HG02938 (cell line): ENCODE results near the gene PCID2.
"Not testable (repeated sequence)": the region's sequence is repeated elsewhere in the genome, so short reads cannot be mapped to it uniquely, and the experiment has no call there.

Experiments used
- ATAC-seq: cut with Tn5 transposase; IDR thresholded peaks from one replicate; pipeline ENCODE4 v1.9.1; 2021; ENCODE audit warnings: mild to moderate bottlenecking, moderate library complexity; ENCODE audit not compliant: unreplicated experiment

The PCID2 gene

DNA sequence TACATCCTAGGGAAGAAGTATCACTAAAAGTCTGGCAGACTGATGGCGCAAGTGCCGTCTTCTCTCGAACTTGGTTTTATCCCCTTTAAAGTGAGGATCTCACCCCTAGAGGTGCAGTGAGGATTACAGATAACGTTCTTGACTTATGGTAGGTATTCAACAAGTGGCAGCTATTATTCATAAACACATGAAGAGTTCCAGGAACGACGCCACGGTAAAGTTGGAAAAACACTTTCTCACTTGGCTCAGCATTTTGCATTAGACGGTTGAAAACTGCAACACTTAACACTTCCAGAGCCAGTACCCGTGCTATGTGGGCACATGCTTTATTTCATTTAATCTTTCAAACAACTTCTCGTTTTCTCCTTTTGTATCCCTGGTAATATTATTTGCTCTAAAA is 41.3 kb downstream of the PCID2 start:
- no peak for ATAC-seq

GRCh38 chr13:113166681-113167080 is 41.8 kb downstream of the PCID2 start:
- ATAC-seq: no peak

DNA sequence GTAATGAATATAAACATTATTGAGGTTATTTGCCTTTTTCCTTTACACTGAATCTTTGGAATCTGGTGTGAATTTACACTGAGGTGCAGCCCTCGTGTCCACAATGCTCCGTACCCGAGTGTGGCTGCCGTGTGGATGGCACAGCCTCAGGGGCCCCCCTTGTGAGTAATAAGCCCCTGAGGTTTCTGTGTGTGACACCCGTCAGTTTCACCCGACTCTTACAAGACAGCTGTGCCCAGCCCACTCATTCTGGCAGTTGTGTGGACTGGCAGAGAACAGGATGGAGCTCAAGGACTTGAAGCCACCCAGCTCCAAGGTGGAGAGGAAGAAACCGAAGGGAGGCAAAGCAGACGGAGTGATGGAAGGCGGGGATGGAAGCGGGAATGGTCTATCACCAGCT is 42.2 kb downstream of the PCID2 start:
- ATAC-seq: no peak

DNA sequence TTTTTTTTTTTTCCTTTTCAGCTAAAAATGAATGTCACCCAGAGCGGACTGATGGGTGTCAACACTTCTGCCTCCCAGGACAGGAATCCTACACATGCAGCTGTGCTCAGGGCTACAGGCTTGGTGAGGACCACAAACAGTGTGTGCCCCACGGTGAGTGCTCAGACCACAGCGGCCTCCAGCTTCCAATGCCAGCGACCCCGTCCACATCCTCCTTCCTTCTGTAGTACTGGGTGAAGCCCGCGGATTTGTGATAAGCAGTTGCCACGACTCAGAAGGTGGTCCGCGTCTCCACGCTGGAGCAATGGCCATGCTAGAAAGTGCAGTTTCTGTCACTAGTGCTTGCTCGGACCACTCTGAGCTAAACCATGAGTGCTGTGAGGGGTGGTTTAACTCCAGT is 44.0 kb downstream of the PCID2 start:
- ATAC-seq: no peak

DNA sequence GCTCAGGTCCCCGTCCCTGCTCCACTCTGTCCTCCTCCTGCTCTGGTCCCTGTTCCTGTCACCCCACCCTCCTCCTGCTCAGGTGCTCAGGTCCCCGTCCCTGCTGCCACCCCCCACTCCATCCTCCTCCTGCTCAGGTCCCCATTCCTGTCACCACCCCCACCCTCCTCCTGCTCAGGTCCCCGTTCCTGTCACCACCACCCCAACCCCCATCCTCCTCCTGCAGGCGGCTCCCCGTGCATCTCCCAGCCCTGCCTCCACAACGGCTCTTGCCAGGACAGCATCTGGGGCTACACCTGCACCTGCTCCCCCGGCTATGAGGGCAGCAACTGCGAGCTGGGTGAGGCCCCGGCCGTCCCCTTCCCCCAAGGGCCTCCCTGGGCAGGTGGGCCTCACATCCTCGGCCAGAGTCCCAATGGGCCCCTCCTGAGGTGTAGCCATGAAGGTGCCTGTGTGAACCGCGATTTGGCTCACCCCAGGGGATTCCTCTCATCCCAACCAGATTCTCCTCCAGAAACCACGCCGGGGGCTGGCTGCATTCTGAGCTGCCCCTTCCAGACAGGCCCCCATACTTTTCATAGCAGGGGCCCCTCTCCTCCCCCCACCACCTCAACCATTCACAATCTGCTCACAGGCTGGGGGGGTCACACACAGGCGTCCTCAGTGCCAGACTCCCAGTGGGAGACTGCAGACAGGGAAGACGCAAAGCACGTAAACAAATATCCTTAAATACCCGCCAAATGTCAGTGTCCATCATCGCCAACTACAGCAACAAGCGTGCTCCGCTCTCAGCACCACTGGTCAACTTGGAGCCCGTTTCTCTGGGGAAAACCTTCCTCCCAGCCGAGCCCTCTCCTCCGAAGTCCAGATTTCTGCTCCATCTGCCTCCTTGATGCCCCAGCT is 45.4 kb downstream of the PCID2 start:
- no peak for ATAC-seq

DNA sequence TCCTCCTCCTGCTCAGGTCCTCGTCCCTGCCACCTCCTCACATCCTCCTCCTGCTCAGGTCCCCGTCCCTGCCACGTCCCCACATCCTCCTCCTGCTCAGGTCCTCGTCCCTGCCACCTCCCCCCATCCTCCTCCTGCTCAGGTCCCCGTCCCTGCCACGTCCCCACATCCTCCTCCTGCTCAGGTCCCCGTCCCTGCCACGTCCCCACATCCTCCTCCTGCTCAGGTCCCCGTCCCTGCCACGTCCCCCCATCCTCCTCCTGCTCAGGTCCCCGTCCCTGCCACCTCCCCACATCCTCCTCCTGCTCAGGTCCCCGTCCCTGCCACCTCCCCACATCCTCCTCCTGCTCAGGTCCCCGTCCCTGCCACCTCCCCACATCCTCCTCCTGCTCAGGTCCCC is 46.5 kb downstream of the PCID2 start:
- not testable (repeated sequence) for ATAC-seq

DNA sequence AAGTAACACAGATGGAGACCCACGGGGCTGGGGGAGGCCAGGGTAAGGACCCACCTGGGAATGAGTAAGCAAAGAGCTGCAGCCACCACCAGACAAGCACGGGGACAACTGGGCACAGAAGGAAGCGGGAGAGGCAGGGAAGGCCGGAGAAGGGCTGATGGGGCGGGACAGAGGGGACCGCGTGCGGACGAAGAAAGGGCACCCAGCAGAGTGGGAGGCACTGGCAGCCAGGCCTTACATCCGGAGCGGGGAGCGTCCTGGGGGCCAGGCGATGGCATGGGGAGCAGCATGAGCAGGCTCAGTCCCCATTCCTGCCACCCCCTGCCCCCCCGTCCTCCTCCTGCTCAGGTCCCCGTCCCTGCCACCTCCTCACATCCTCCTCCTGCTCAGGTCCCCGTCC is 47.0 kb downstream of the PCID2 start:
- ATAC-seq: no peak

DNA sequence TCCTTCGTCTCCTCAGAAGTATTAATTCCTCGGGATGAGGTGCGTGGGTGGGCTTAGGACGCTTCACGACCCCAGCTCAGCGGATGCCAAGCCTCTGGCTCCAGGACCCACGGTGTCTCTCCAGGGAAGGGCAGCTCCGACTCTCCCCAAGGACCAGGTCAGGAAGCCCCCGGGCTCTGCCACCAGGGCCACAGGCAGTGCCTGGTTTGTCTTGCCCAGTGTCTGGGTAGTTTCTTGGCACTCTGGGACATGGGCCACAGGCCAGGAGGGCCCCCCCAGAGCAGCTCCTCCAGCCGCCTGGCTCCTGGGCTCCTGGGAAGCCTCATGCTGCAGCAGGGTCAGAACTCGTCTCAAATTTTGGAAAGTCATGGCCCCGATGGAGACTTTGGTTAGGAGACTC is 47.5 kb downstream of the PCID2 start:
- no peak for ATAC-seq

GRCh38 chr13:113159701-113160100 is 48.8 kb downstream of the PCID2 start:
- ATAC-seq: no peak

- ATAC-seq: no peak
These were observed 49.5 kb downstream of the PCID2 start for GRCh38 chr13:113158946-113159345.

DNA sequence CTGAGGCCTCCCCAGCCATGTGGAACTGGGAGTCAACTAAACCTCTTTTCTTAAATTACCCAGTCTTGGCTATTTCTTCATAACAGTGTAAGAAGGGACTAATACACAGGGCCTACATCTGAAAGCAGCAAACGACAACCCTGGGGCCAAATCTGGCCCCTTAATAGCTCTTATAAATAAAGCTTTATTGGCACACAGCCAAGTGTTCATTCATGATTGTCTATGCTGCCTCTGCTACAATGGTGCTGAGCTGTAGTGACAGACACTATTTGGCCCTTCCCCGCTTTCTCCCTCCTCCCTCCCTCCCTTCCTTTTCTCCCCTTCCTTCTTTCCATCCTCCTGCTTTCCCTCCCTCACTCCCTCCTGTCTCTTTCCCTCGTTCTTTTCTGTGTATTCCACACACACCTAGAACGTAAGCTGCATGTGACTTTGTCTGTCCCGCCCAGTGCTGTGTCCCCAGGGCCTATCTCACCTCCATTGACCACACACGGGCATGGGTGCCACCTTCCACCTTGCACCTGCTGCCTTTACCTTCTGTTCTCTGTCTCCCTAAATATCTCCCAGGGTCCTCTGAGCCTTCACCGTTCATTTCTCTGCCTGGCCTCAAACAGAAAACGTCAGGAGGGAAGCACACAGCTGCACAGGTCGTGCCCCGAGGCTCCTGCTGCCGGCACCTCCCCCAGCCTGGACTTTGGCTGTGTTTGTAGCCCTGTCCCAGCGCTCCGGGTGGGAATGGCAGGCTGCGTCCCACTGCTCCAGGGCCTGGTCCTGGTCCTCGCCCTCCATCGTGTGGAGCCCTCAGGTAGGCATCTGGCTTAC is 50.3 kb downstream of the PCID2 start, which contains the start of gene PROZ:
Gene PROZ (plus strand): TSS at position 720 of the 819 bp plus-strand sequence. CDS start 13 bp downstream, at position 733.
- no peak for ATAC-seq

- ATAC-seq: no peak
These were observed 51.1 kb downstream of the PCID2 start for GRCh38 chr13:113157206-113157928.

- ATAC-seq: no peak
These were observed 52.4 kb downstream of the PCID2 start for GRCh38 chr13:113155982-113156655.

GRCh38 chr13:113155201-113155600 is 53.3 kb downstream of the PCID2 start:
- no peak for ATAC-seq

DNA sequence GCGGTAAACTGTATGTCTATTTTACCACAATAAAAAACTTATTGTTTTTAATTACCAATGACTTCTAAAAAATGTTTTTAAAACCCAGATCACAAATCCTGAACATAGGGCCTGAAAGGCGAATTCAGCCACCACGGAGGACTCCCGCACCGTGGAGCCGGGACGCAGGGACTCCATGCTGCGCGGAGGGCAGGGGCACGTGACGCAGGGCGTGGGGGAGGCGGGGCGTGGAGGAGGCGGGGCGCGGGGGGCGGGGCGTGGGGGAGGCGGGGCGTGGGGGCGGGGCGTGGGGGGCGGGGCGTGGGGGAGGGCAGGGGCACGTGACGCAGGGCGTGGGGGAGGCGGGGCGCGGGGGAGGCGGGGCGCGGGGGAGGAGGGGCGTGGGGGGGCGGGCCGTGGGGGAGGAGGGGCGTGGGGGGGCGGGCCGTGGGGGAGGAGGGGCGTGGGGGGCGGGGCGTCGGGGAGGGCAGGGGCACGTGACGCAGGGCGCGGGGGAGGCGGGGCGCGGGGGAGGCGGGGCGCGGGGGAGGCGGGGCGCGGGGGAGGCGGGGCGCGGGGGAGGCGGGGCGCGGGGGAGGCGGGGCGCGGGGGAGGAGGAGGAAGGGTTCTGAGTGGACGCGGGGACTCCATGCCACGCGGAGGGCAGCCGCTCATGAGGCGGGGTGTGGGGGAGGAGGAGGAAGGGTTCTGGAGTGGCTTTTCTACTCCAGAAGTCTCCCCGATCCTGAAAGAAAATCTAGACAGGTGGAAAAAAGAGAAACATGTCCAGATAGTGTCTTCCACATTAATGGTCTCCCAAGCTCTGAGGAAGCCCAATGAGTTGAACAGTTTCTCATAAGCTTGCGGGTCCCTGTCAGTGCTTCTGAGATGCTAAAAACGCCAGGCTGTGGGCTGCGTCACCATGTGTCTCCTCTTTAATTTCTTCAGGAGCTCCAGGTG is 54.4 kb downstream of the PCID2 start:
- ATAC-seq: peak; percentile 62

DNA sequence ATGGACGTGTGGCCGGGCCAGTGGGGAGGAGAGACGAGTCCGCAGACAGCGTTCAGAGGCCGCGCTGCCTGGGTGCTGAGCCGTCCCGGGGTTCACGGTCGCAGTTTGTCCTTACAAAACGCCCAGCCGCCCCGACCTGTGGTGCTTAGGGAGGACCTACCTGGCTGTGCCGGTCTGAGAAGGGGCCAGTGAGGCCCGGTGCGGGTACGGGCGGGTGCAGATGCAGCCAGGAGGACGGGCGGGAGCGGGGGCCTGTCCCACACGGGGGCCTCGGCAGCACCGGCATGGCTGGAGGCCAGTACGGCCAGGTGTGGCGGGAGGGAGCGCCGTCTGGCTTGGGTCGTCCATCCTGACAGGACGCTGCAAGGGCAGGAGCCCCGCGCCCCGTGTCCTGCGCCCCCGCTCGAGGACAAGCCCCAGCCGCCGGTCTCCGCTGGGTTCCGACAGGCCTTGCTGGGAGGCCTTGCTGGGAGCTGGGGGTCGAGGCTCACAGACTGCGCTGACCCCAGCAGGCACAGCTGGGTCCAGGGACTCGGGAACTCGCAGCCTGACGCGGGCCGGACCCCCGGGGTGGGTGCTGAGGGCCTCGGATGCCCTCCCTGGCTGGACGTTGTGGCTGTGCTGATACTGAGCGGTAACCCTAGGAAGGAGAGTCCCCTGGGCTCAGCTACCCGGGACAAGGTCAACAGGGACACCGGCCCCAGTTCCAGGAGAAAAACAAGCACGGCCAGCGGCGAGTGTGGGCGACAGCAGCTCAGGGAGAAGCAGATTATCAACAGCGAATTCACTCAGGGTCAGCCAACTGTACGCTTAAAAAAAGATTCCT is 55.3 kb downstream of the PCID2 start:
- ATAC-seq: peak; percentile 37

- ATAC-seq: no peak
These were observed 55.8 kb downstream of the PCID2 start for GRCh38 chr13:113152691-113152983.

- ATAC-seq: no peak
These were observed 56.5 kb downstream of the PCID2 start for GRCh38 chr13:113151745-113152690.
